Urothelium cell line (cell line): ENCODE measurements around the gene CTSZ.

ENCODE experiments used
- DNase-seq: peaks from one replicate; pipeline ENCODE4 v3.0.0; 2011; ENCODE audit warnings: low spot score, mixed read lengths
- FAIRE-seq: peaks from 2 replicates; lab custom pipeline; 2011; peaks lifted over from hg19 to GRCh38; lab: Jason Lieb, UNC

The CTSZ gene

GRCh38 chr20:59032023-59032712 is 25.1 kb upstream of the CTSZ start, which contains the start of gene ATP5F1E:
TSS of gene ATP5F1E (minus strand) at chr20:59032335. CDS start at chr20:59032251, 84 bp downstream.
- FAIRE-seq: peak; percentile 78
- DNase-seq: peak; percentile 100

- no peak for FAIRE-seq
- no peak for DNase-seq
Observed at GRCh38 chr20:59031564-59032022, 24.5 kb upstream of the CTSZ start.

- FAIRE-seq: no peak
- no peak for DNase-seq
Observed at GRCh38 chr20:59030911-59031563, 24.0 kb upstream of the CTSZ start.

- FAIRE-seq: no peak
Observed at GRCh38 chr20:59028812-59029211, 21.8 kb upstream of the CTSZ start.

GRCh38 chr20:59027741-59028320 is 20.8 kb upstream of the CTSZ start:
- DNase-seq (no peak), FAIRE-seq (no peak)

More at GRCh38 chr20:59028812-59029211, 21.8 kb upstream of the CTSZ start:
- DNase-seq: no peak

GRCh38 chr20:59026904-59027740 is 20.1 kb upstream of the CTSZ start:
- FAIRE-seq: no peak
- no peak for DNase-seq

- DNase-seq (no peak), FAIRE-seq (no peak)
Observed at GRCh38 chr20:59025511-59025910, 18.5 kb upstream of the CTSZ start.

- DNase-seq: no peak
- FAIRE-seq: no peak
Observed at GRCh38 chr20:59025086-59025485, 18.0 kb upstream of the CTSZ start.

- DNase-seq: no peak
- FAIRE-seq: no peak
Observed at GRCh38 chr20:59024111-59024530, 17.1 kb upstream of the CTSZ start.

GRCh38 chr20:59023616-59024015 is 16.6 kb upstream of the CTSZ start:
- FAIRE-seq (no peak), DNase-seq (no peak)

- FAIRE-seq (no peak), DNase-seq (no peak)
Observed at GRCh38 chr20:59022754-59023153, 15.7 kb upstream of the CTSZ start.

- no peak for FAIRE-seq
- no peak for DNase-seq
Observed at GRCh38 chr20:59020938-59021551, 14.0 kb upstream of the CTSZ start.

GRCh38 chr20:59019217-59019616 is 12.2 kb upstream of the CTSZ start, which contains the start of gene TUBB1:
TSS of gene TUBB1 (plus strand) at chr20:59019429. CDS start at chr20:59019523, 94 bp downstream.
- FAIRE-seq (no peak), DNase-seq (no peak)

- FAIRE-seq (no peak), DNase-seq (no peak)
Observed at GRCh38 chr20:59018817-59019216, 11.8 kb upstream of the CTSZ start.

GRCh38 chr20:59017493-59018231 is 10.6 kb upstream of the CTSZ start:
- no peak for FAIRE-seq
- no peak for DNase-seq

GRCh38 chr20:59016795-59017492 is 9.9 kb upstream of the CTSZ start:
- DNase-seq (no peak), FAIRE-seq (no peak)

GRCh38 chr20:59015812-59016711 is 9.0 kb upstream of the CTSZ start:
- DNase-seq (no peak), FAIRE-seq (no peak)

- FAIRE-seq (no peak), DNase-seq (no peak)
Observed at GRCh38 chr20:59015411-59015810, 8.4 kb upstream of the CTSZ start.
